Measurements from ENCODE around the gene PDPK1.

PDPK1 gene

DNA sequence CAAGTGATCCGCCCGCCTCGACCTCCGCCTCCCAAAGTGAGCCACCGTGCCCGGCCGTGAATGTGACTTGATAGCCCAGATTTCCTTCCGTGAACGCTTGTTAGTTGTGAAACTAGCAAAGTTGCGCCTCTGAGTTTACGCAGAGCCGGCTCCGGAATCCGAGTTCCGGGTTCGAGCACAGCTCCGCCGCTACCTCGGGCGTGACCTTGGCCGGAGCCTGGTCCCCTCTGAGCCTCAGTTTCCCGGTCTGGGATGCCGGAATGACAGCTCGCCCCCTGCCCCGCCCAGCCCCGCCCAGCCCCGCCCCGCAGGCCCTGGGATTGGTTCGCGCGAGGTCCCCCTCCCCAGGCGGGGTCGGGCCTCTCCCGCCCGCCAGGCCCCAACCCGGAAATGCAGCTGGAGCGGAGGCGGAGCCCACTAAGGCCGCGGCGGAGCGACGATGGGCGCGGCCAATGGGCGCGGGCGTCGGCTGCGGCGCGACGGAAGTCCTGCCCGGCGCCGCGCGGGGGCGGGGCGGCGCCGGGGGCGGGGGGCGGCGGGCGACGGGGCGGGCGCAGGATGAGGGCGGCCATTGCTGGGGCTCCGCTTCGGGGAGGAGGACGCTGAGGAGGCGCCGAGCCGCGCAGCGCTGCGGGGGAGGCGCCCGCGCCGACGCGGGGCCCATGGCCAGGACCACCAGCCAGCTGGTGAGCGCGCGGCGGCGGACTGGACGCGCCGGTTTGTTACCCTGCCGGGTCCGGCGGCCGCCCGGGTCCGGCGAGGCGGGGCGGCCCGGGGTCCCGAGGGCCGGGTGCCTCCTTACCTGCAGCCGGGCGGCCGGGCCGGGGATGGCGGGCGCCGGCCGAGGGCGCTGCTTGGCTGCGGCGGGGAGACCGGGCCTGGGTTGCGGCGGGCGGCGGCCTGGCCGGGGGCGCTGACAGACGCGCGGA is at the start of gene PDPK1:
PDPK1 (plus strand) TSS at position 571 of the 929 bp plus-strand sequence; CDS start at position 663, 92 bp downstream.
- peak; percentile 79 to 96 for DNase-seq

GRCh38 chr16:2489581-2489980 is 48.2 kb upstream of the PDPK1 start:
- DNase-seq: no peak

- no peak for DNase-seq
Measured at GRCh38 chr16:2490190-2491105, 47.4 kb upstream of the PDPK1 start.

DNA sequence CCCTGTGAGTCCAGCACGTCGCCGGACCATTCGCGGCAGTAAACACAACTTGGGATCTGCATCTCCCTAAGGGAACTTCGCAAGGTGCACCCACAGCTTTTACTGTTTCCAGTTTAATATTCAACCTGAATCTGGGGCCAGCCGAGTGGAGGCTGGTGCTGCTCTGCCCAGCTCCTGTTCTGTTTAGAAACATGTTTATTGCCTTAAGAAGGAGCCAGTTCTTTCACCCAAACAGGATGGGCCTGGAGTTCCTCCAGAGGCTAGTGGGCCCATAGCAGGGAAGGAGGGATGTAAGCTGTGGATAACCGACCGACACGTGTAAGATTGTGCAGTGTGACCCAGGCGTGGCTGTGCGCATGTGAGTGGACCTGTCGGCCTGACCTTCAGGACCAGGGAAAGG is 45.5 kb upstream of the PDPK1 start:
- DNase-seq: no peak

DNA sequence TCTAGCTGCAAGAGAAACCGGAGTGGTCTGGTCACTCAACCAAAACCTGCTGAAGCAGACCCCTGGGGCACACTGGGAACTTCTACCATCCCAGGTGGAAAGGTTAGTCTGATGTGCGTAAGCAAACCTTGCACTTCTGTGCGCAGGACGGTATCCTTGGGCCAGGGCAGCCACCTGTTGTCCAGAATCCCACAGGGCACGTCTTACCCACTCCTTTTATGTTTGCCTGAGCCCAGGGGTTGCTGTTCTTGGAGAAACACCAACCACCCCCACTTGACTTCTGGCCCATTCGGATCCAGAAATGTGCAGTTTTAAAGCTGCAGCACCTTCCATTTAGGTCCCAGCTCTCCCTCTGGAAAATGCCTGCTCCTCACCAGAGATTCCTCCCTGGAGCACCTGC is 44.2 kb upstream of the PDPK1 start:
- DNase-seq: no peak

DNA sequence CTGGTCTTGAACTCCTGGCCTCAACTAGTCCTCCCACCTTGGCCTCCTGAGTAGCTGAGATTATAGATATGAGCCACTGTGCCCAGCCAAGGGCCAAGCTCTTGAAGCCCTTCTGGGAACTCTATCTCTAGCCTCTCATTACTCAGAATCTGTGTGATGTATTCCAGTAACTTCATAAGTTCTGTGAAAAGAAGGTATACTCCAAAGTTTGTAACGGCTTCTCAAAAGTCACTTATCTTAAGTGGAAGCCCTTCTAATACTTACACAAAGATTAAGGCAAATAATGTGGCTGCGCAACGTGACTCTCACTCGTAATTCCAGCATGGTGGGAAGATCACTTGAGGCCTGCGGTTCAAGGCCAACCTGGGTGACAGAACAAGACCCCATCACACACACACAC is 43.2 kb upstream of the PDPK1 start:
- DNase-seq: no peak

GRCh38 chr16:2495041-2495440 is 42.8 kb upstream of the PDPK1 start:
- DNase-seq: no peak

- DNase-seq: no peak
Measured at GRCh38 chr16:2496223-2497115, 41.4 kb upstream of the PDPK1 start.

DNA sequence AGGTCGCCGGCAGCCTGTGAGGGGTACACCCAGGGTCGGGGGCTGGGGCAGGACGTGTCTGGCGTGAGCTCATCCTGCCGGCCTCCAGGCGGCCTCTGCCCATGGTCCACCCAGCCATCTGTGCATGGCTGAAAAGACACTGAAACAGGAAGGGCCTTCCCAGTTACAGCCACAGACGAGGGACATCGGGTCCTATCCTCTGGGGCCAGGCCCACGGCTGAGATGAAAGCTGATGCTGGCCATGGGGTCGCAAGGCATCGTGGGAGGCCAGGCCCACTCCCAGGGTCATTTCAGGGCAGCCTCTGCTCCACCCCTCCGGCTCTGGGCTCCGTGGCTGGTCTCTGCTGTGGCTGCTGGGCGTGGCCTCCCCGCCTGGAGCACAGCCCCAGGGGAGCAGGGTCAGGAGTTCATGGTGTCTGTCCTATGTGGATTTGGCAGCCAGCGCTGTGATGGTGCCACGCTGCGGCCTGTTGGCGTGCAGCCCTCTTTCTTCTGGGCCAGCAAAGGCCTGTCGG is 40.6 kb upstream of the PDPK1 start:
- peak in 1 of 2 experiments; percentile 23 for DNase-seq

DNA sequence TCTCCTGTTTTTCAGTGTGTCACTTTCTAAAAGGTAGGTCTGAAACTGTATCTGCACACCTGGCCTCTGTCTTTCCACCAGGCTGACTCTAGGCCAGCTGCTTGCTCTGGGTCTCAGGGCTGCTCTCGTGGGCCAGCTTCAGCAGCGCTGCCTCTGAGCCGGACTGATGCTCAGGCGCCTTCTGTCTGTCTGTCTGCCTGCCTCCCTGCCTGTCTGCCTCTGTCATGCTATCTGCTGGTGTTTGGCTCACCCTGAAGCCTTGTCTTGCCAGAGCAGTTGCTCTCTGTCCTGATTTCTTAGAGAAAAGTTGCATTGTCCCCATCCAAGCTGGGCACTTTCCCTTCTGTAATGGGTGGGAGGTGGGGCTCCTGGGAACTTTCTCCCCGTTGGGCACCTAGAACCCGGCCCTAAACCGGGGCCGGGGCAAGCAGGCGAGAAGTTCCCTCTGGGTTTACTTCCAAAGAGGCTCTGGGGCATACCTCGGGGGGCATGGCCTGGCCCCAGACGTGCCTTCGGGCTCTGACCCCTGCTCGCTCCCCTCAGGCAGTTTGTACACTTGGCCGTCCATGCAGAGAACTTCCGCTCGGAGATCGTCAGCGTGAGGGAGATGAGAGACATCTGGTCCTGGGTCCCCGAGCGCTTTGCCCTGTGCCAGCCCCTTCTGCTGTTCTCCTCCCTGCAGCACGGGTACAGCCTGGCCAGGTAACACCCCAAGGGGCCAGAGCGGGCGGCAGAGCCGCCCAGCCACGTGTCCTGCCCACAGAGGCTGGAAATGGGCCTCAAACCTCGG is 39.9 kb upstream of the PDPK1 start:
- no peak for DNase-seq

GRCh38 chr16:2498531-2499253 is 39.1 kb upstream of the PDPK1 start:
- DNase-seq: peak; percentile 62 to 87

- no peak for DNase-seq
Measured at GRCh38 chr16:2499454-2499853, 38.4 kb upstream of the PDPK1 start.

GRCh38 chr16:2499890-2500429 is 37.9 kb upstream of the PDPK1 start:
- DNase-seq: no peak

DNA sequence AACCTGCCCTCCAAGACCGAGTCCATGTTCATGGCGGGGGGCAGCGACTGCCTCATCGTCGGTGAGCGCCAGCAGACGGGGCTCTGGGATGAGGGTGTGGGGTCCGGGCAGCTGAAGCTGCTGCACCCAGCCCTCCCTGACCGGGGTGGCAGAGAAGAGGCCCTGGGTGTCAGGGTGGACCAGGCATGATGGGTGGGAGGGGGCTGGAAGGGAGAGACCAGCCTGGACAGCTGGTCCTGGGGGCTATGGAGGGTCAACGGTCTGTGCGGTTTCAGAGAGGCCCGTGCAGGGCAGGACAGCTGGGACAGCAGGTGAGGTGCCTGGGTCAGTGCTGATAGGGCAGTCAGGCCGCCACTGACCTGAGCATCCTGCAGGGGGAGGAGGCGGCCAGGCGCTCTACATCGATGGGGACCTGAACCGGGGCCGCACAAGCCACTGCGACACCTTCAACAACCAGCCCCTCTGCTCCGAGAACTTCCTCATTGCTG is 37.3 kb upstream of the PDPK1 start:
- no peak for DNase-seq

DNA sequence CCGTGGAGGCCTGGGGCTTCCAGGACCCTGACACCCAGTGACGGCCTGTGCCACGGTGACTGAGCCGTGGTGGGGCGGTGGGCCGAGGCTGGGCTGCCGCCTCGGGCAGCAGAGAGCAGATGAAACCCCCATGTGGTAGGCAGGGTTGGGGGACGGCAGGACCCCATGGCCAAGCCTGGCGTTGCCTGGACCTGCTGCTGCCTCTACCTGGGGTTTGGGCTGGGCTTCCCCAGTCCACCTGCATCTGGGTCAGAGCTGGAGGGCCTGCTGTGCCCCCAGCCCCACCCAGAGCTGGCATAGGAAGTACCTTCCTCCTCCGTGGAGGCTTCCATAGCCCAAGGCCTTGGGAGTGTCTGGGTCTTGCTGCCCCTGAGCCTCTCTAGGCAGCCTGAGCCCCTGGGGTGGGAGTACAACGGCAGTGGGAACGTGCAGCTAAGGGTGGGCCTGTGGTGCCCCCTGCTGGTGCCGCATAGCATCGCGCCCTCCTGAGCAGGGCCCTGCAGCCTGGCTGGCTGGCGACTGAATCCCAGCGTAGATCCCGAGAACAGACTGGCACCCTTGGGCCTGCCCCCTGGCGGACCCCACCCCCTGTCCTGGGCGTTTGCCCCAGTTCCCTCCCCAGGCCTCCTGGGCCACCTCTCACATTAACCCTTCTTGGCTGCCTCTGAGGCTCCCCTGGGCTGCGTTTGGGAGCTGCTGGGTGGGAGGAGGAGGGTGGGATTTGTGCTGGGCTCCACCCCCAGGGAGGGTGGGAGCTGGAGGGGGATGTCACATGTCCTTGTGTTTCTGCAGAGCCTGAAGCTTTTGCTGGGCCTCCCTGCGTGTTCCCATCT is 36.7 kb upstream of the PDPK1 start:
- peak; percentile 51 to 84 for DNase-seq

GRCh38 chr16:2501946-2502895 is 35.6 kb upstream of the PDPK1 start:
- no peak for DNase-seq

DNA sequence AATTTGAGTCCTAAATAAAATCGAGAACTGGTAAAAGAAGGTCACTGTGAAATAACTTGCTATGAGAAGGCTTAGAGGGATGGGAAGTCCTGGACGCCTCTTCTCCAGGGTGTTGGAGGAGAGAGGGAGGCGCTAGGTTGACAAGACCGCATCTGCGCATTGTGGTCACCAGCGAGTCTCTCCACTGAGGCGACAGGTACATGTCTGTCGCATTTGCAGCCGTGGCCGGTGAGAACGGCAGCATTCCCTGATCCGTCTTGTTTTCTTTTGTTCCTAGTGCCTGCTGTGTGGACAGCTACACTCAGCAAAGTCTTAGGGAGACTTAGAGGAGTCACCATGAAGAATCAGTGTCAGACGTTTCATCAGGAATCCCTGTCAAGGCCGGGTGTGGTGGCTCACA is 32.1 kb upstream of the PDPK1 start:
- no peak for DNase-seq

DNA sequence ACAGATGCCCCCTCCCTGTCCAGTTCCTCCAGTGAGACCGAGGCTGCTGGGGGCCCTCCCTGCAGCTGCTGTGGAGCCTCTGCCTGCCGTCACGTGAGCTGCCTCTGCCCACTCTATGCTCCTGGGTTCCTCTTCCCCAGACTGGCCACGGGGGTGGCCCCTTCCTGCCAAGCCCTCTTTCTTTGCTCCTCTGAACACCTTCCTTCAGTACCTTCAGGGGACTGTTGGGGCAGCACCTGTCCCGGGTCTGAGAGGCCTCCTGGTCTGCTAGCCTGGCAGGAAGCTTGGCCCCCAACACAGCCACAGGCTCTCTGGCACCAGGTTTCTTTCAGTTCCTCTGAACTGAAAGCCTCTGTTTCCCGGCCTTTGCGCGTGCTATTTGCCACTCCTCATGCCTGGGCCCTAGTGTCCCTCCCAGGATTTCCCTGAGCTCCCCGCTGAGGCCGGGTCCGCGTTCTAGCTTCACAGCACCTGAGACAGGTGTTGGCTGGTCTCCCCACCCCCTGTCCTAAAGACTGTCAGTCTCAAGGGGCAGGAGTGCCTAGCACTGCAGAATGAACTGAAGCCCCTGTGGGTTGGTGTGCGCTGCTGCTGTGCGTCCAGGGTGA is 30.7 kb upstream of the PDPK1 start:
- DNase-seq: no peak

All from NCI-H446 (cell line).